Stimulated activated CD4-positive, alpha-beta T cell treated with anti-CD3 and anti-CD28 coated beads, Interleukin-12 subunit alpha, Interleukin-12 subunit beta, amount 100 ng/mL, for 24 hours (primary cell): ENCODE data around the gene IGSF9.

ENCODE experiments used
- DNase-seq, 2 experiments: peaks; one replicate each; pipeline ENCODE4 v3.0.0-alpha.2; 2020; ENCODE audit warnings: low read depth in 2 of 2

Gene IGSF9

DNA sequence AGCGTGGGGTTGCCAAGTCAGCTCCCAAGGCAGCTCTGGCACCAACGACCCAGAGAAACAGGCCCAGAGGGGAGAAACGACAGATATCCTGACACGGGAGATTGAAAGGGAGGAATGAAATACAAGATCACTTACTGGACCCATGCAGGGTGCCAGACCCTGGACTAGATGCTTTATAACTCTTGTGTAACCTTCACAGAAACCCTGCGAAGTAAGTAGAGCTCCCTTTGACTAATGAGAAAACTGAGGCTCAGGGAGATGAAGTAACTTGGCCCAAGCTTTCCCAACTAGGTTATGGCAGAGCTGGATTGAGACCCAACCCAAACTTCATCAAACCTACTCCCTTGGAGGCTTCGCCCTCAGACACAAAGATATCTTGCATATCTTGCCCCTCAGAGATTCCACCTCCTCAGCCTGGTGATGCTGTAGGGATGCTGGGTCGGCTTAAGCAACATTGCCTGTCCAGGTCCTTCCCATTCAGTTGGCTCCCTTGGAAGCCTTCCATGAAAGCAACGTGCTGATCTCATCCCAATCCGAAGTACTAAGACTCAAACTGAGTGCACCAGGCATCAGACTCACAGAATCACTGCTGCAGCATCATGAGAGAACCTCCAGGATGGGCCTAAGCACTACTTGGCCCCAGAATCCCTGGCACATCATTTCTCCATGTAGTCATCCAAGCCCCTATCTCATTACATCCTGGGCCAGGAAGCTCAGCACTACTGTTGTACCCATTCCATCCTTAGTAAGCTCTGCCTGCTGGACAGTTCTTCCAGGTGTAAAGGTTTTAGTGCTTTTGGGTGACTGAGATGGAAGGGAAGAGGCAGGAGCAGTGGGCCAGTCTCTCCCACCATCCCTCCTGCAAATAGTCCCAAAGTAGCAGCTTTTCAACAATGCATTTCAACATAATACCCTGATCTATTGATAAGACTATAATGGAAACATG is 1.1 kb upstream of the IGSF9 start:
- no peak for DNase-seq

DNA sequence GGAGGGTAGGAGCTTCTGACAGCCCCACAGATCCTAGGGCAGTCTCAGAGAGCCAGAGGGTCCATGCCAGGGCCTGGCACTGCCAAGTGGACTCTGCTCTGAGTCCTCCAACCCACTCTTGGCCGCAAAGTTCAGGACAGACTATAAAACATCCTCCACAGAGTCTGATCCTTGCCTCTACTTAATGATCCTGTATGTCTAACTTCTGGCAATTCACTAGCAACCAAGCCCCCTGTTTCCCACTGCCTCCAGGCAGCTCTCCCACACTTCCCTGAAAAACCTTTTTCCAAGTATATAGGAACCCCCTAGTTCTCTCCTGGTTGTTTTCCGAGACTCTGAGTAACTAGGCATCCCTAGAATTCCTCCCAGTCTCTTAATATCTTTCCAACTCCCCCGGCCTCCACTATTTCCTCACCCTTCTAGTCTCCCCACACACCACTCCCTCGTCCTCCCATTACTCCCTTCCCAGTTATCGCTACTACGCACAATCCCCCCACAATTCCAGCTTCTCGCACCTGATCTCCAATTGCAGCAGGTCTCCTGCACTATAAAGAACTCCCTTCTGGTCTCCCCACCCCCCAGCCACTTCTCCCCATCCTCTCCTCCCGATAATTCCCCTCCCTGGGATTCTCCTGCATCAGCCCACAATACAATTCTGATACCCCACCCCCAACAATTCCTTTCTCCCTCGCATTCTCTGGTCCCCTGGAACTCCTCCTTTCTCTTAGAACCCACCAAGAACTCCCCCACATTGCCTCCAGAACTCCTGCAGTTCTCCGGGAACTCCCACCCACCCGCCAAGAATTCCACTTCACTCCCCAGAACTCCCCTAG is 574 bp downstream of the IGSF9 start:
- DNase-seq: no peak

DNA sequence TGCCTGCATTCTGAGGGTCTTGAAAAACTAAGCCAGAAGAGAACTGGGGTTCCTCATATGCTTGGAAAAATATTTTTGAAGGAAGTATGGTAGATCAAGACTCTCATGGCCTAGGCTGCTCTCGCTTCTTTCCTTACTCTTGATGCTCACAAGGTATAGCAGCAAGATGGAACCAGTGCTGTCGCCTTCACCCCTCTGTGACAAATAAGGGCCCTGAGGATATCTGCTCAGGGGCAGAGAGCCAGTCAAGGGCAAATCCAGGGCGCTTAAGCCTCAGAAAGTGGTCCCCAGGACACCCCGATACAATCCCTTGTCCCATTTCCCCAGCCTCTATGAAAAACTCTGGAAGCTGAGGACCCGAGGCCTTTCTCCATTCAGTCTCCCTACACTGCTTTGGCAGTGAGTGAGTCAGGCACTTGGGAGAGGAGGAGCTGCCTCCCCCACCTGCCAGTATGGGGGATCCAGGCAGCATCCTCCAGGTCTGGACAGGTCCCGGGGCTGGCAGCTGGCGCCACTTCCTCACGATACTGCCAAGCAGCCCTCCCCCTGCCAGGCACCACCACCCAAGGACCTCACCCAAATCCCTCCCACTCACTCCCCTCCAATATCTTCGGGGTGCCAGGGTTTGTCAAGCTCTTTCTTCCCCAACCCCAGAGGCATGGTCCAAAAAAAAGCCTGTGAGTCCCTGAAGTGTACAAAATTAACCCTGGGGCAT is 1.3 kb downstream of the IGSF9 start:
- DNase-seq: no peak

DNA sequence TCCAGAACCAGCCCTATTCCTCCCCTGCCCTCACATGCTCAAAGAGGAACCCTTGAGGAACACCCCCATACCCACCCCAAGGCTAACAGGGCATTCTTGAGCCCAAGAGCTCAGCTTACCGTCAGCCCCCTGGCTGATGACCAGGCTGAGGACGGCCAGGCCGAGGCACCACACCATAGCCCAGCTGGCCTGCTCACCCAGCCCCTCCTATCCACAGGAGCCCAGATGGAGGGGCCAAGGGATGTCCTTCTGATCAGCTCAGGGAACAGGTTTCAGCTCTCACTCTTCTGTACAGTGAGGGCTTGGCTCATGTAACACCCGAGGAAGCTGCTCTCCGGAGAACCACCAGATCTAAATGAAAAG is 2.2 kb downstream of the IGSF9 start:
- no peak for DNase-seq

DNA sequence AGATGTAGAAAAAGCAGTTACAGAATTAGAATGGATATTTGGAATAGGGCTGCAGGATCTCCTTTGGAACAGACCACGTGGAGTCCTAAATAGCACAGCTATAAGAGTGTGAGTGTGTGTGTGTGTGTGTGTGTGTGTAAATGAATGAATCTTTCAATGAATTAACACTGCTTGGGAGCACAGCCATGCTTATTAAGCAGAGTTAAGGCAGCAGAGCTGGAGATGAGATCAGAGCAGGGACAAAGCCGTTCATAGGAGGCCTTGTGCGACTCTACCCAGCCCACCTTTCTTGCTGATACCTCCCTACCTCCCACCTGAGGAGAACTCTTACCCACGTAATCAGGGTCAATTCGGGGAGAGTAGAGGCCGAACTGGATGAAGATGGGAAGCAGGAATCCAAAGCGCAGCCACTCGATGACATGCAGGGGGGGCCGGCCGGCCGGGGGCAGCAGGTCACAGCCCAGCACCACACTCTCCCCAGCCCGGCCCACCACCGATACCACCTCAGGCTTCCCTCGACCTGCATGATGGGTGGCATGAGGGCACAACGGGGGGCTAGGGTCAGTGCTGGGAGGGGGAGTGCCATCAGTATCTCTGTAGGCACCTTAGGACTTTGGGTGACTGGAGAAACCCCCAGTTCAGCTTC is 2.7 kb downstream of the IGSF9 start:
- DNase-seq: no peak

DNA sequence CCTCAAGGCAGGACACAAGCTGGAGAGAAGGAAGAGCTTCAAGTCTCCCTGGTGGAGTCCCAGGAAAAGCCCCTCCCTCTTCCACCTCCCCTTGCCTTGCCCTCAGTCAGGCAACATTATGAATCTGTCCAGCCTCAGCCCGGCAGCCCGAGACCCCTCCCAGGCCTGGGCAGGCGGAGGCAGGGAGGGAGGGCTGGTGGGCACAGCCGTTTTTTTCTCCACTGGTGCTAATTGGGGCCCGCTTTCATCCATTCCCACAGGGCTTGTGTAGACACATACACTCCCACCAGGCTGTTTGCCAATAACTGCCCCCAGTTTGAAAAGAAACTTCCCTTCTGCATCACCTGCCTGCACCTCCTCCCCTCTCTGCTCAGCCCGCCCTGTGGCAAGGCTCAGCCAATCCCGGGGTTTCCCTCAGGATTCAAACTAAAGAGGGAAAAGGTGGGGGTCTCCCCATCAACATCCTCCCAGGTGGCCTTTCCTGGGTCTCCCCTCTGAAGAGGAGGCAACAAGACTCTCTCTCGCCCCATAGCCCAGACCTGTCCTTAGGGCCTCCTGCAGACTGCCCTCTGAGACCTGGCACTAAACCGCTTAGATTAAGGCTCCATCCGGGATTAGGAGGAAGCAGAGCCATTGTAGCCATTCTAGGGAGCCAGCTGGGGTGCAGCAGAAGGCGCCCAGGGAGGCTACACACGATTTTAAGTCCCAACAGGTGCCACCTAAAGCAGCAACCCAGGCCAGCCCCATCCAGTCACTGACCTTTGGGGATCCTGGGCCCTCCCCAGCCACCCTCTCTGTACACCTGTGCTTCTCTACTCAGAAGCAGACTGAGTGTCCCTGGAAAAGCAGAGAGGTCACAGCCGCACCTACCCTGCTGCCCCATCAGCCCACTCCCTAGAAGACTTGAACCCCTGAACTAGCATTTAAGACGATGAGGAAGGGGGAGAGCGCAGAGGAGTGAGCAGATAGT is 3.5 kb downstream of the IGSF9 start:
- no peak for DNase-seq

DNA sequence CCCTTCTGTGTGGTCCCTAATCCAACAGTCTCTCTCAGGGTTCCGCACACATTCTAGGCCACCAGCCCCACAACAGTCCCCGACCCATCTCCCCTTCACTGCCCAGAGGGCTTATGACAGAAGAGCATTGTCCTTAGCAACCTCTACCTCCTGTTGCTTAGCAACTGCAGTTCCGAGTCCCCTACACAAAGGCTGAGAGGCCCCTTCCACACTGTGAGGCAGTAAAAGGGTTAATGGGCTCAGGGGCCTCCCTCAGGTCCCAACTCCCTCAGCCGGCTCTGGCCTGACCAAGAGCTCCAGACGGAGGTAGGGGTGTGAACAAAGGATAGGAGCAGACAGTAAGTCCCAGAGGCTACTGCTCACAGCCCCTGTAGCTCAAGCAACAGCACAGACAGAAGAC is 4.3 kb downstream of the IGSF9 start:
- no peak for DNase-seq

DNA sequence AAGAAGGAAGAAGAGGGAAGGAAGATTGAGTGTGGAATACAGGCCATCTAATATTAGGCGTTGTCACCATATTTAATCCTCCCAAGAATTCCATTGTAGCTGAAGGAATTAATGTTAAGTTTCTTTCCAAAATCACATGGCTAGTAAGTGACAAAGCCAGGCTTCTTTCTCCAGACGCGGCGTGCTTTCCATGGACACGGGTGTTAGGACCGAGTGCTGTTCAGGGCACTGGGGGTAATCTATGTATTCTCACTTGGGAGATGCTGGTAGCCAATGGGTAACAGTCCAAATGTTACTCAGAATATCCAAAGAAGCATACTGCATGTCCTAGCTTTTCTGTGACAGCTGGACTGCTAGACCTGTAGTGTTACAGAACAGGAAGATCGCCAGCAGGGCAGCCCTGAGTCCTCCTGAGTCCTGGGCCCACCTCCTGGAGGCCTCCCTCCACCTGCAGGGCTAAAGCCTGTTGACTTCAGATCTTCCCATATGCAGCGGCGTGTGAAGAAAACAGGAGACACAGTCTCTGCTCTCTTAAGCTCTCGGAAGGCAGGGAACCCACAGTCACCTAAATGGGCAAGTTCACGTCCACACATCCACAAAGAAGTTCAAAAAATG is 5.3 kb downstream of the IGSF9 start:
- no peak for DNase-seq

DNA sequence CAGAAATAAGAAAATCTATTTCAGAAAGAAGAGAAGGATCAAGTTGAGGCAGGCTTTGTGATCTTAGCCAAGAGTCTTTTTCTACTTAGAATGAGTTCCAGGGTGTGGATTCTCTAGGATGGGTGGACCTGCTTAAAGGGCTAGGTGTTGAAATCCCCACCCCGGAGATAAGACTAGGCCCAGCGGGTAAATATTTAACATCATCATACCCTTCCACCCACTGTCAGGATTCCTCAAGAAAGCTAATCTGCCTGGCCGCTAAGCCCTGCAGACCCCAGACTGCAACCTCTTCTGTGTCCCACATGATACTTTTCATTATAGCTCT is 5.8 kb downstream of the IGSF9 start:
- no peak for DNase-seq

DNA sequence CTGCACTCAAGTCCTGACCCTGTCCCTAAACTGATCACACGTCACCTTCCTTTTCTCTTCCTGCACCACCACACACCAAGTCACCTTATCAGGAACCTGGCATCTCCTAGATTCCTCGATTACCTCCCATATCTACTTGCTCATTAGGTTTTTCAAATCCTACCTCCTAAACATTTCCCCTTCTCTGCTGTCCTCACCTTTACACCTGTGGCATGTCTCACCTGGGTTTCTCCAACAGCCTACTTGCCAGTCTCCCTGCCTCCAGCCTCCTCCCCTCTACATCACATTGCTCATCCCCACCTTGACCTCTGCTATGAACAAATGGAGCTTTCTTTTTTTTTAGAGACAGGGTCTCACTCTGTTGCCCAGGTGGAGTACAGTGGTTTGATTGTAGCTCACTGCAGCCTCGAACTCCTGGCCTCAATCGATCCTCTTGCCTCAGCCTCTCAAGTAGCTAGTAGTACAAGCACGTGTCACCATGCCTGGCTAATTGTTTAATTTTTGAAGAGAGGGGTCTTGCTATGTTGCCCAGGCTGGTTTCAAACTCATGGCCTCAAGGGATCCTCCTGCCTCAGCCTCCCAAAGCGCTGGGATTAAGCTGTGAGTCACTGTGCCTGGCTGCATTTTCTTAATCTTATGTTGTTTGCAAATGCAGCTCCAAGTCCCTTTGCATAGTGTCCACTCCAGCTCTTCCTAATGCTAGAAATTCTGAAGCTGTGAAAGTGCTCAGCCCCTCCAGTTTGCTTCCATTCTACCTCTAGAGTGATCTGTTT is 6.3 kb downstream of the IGSF9 start:
- DNase-seq: no peak

DNA sequence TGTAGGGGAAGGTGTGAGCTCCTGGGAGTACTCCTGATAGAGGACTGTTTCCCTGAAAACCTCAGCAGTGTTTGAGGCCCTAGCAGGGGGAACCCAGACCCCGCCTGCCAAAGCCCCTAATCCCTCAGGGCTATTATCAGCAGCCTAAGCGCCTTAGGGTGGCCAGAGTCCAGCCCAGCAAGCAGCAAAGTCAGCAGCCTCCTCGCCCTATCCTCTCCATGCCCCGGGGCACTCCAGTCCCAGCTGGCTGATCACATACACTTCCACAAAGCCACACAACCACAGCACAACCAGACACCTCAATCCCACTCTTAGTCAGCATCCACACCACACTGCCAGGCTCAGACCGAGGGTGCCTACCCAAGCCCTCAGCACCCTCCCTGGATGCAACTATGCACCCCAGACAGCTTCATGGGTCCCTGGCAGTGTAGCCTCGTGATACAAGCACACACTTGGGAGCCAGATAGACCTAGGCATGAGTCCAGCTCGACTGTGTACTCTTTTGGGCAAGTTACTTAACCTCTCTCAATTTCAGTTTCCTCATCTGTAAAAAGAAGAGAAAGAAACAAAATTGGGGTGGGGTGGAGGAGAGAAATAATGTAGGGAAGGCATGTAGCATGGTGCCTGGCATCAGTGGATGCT is 7.1 kb downstream of the IGSF9 start:
- no peak for DNase-seq

DNA sequence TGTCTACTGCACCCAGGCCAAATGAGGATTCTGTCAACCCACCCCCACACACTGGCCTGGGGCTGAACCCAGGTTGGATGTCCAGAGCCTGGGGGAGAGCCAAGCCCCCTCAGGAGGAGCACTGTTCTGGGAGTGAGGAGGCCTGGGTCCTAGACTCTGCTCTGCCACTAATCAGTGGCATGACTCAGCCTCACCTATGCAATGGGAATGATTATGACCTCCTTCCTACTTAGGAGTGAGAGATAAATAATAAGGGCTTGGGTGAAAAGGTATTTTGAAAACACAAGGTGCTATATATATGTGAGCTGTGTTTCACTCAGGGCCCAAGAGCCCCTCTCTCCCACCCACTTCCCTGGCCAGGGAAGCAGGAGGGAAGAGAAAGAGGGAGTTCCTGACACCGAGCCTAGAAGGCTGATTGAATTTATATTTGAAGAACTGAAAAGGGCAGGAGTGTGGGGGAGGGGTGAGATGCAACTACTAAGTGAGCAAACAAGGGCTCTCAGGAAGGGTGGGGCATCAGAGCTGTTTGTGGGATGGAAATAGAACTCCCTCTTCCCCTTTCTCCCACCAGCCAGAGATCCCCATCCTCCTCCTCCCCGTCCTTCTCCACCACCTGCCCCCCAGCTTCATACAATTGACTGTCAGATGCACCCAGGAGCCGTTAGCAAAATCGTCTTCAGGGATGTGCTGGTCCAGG is 8.2 kb downstream of the IGSF9 start:
- no peak for DNase-seq

DNA sequence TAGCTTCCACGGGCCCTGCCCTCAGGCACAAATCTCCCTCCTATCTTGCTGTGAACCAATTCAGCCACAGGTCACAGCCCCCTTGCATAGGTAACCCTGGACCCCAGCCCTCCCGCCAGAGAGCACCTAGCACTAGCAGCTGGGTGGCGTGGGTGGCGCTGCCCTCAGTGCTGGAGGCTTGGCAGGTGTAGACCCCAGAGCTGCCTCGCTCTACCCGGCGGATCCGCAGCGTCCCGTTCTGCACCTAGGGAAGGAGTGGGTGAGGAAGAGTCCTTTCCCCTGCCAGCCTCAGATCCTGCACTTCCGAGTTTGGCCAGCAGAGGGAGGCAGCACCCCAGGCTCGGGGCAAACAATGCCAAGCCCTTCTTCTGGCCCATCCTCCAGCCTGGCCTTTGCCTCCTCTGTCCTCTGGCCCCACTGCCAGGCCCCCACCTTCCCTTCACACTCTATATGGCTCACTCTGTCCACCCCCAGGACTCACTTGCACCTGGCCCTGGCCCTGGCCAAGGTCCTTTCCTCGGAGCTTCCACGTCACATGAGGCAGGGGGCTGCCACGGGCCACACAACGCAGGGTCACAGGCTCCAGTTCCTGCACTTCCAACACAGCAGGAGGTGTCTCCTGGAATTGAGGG is 9.0 kb downstream of the IGSF9 start:
- peak; percentile 59 to 80 for DNase-seq

DNA sequence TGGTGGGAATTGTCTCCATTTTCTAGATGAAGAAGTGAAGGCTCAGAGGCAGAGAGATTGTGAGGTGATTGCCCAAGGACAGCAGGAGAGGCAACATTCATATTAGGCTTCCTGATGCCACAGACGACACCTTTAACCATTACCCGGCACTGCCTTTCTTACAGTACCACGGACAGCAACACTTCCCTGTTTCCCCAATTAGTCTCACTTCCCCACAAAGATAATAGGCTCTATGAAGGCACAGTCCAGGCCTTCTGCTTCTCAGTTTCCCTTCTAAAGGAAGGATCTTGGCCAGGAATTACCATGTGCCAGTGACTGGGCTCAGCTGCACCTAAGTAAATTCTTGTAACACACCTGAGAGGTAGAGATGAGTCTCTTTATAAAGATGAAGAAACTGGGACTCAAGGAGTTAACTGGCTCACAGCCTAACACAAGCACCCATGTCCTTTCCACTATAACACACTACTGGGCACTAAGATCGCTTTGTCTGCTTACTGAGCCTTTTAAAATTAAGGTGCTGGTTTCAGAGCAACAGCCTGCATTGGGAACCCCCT is 9.6 kb downstream of the IGSF9 start:
- no peak for DNase-seq

DNA sequence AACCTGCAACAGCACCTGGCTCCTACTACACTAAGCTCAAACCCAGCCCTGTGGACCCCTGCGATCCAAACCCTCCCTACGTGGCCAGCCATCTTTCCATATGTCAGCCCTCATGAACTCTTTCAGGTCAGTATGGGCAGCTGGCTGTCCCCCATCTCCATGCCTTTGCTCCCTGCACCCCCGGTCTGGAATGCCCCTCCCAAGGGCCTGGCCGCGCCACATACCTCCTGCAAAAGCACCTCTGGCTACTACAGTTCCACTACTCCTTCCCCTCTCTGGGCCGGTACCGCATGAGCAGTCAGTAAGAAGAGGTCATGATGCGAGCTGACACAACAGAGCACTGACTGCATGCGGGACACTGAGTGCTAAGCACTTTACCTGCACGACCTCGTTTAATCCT is 10.1 kb downstream of the IGSF9 start:
- no peak for DNase-seq

DNA sequence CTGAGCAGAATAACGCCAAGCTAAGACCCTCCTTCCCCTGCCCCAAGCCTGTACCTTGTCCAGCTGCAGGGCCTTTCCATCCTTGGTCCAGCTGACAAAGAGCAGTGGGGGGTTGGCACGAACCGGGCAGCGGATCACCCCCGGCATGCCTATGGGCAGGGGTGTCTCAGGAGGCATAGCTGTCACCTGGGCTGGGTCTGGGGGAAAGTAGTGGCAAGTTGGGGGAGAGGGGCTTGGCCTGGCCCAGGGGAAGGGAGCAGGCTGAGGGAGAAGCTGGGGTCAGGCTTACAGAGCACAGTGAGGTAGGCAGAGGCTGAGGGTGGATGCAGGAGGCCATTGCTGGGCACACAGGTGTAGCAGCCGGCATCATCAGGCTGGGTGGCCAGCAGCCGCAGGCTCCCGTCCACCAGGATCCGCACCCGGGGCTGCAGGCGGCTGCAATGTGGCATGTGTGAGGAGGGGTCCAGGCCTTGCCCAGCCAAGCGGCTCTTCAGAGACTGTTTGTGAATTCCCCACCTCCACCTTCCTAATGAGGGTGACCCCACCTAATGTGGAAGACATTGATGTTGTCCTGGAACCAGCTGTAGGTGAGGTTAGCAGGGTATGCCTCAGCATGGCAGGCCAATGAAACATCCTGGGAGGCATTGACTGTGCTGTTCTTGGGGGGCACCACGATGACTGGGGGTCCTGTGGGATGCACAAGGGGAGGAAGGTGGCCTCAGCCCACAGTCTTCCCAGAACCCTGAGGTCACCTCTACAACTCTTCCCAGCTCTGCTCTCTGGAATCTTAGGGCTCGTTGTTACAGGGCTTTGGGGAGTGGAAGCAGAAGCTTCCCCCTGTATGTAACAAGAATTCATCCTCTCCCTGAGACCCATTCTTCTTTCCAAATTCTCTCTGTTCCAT is 11.0 kb downstream of the IGSF9 start:
- no peak for DNase-seq

DNA sequence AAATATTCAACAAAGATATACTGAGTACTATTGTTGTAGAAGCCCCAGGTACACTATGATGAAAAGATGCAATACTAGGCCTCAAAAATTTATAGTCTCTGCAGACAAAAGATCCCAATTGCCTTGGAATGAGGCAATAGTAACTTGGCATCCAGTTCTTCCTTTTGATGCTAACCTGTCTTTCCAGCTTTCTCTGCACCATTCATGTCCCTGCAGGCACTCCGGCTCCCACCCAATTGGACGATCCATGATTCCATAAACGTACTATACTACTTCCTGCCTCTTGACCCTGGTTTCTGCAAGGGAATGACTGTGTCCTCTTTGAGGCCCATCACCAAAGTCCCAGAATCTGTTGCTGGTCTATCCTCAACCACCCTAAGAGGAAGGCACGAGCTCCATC is 12.1 kb downstream of the IGSF9 start:
- DNase-seq: no peak
